ENCODE results near the gene OGFOD3. TPM values are rescaled to one million over a fixed set of nuclear protein-coding genes. Genes with fewer than 3 reads are reported as not detected.
"Not testable (repeated sequence)": the region's sequence is repeated elsewhere in the genome, so short reads cannot be mapped to it uniquely, and the experiment has no call there.

Gene OGFOD3
- total RNA-seq, 2 experiments from 2014 or later, result 24.4 to 27.4 TPM

- Mint-ChIP-seq H3K4me1 (peaks cover 7% of the 10 kb centered on the region), H3K36me3 (no peaks in the 10 kb centered on the region), H3K27me3 (peaks cover 11% of the 10 kb centered on the region), H3K27ac (no peak overlapping the region), H3K4me3 (no peak overlapping the region), H3K9me3 (no peaks in the 10 kb centered on the region)
- DNase-seq (no peak), ATAC-seq (ENCODE audit: low read depth) (no peak)
- POLR2A ChIA-PET, result no interaction called here
Measured at GRCh38 chr17:82348434-82348833, 70.0 kb downstream of the OGFOD3 start.

- H3K27me3 Mint-ChIP-seq, result peaks cover 11% of the 10 kb centered on the region
- H3K4me3 Mint-ChIP-seq; H3K9me3 Mint-ChIP-seq; H3K36me3 Mint-ChIP-seq; H3K4me1 Mint-ChIP-seq; ATAC-seq (ENCODE audit: low read depth); POLR2A ChIA-PET; DNase-seq; H3K27ac Mint-ChIP-seq: not testable (repeated sequence)
Measured at GRCh38 chr17:82347994-82348393, 70.4 kb downstream of the OGFOD3 start.

GRCh38 chr17:82346342-82347300 lies 71.8 kb downstream of the OGFOD3 start:
- Mint-ChIP-seq H3K27ac (no peak overlapping the region), H3K27me3 (peaks cover 11% of the 10 kb centered on the region), H3K4me3 (no peak overlapping the region), H3K4me1 (peaks cover 5% of the 10 kb centered on the region), H3K9me3 (no peaks in the 10 kb centered on the region), H3K36me3 (no peaks in the 10 kb centered on the region)
- POLR2A ChIA-PET, result interaction anchor here (0.5 kb wide), 1 partner anchor 71 kb away, joined by 3 read pairs; no protein-coding TSS in a partner anchor
- DNase-seq (no peak), ATAC-seq (ENCODE audit: low read depth) (no peak)

GRCh38 chr17:82345151-82345976 lies 73.0 kb downstream of the OGFOD3 start:
- Mint-ChIP-seq H3K27ac (no peak overlapping the region), H3K27me3 (peaks cover 11% of the 10 kb centered on the region), H3K36me3 (no peaks in the 10 kb centered on the region), H3K4me1 (peaks cover 5% of the 10 kb centered on the region), H3K9me3 (peaks cover 2% of the 10 kb centered on the region), H3K4me3 (no peak overlapping the region)
- ATAC-seq (ENCODE audit: low read depth) (no peak), DNase-seq (no peak)
- POLR2A ChIA-PET, result no interaction called here

- Mint-ChIP-seq H3K4me3 (no peak overlapping the region), H3K36me3 (no peaks in the 10 kb centered on the region), H3K4me1 (peaks cover 5% of the 10 kb centered on the region), H3K9me3 (peaks cover 2% of the 10 kb centered on the region), H3K27me3 (peaks cover 8% of the 10 kb centered on the region), H3K27ac (no peak overlapping the region)
- POLR2A ChIA-PET, result no interaction called here
- ATAC-seq (ENCODE audit: low read depth) (no peak), DNase-seq (no peak)
Measured at GRCh38 chr17:82344175-82344907, 74.0 kb downstream of the OGFOD3 start.

- no peak overlapping the region for H3K27ac Mint-ChIP-seq
- no peaks in the 10 kb centered on the region for H3K36me3 Mint-ChIP-seq
- POLR2A ChIA-PET, result interaction anchor here (0.6 kb wide), 1 partner anchor 461 kb away, joined by 3 read pairs; no protein-coding TSS in a partner anchor
- H3K4me1 Mint-ChIP-seq, result peaks cover 5% of the 10 kb centered on the region
- H3K27me3 Mint-ChIP-seq, result peaks cover 4% of the 10 kb centered on the region
- H3K4me3 Mint-ChIP-seq, result no peak overlapping the region
- ATAC-seq (ENCODE audit: low read depth), result no peak
- peaks cover 2% of the 10 kb centered on the region for H3K9me3 Mint-ChIP-seq
- DNase-seq, result no peak
Measured at GRCh38 chr17:82343560-82343959, 74.8 kb downstream of the OGFOD3 start.

- Mint-ChIP-seq H3K36me3 (no peaks in the 10 kb centered on the region), H3K4me1 (peaks cover 5% of the 10 kb centered on the region), H3K9me3 (peaks cover 2% of the 10 kb centered on the region), H3K27ac (no peak overlapping the region), H3K4me3 (no peak overlapping the region), H3K27me3 (peaks cover 6% of the 10 kb centered on the region)
- POLR2A ChIA-PET, result no interaction called here
- DNase-seq (no peak), ATAC-seq (ENCODE audit: low read depth) (no peak)
Measured at GRCh38 chr17:82342361-82343079, 75.9 kb downstream of the OGFOD3 start.

- Mint-ChIP-seq H3K4me1 (peaks cover 9% of the 10 kb centered on the region), H3K9me3 (peaks cover 2% of the 10 kb centered on the region), H3K36me3 (no peaks in the 10 kb centered on the region), H3K4me3 (no peak overlapping the region), H3K27me3 (peaks cover 4% of the 10 kb centered on the region), H3K27ac (no peak overlapping the region)
- POLR2A ChIA-PET, result interaction anchor here (0.7 kb wide), 1 partner anchor 521 kb away, joined by 3 read pairs; no protein-coding TSS in a partner anchor
- ATAC-seq (ENCODE audit: low read depth) (no peak), DNase-seq (no peak)
Measured at GRCh38 chr17:82339634-82340580, 78.5 kb downstream of the OGFOD3 start.

Other genes starting within 250 kb of the OGFOD3 start
- 10 to 100 TPM; 79.5 to 81.7 TPM for gene CCDC57, start 205.7 kb downstream of the OGFOD3 start, total RNA-seq
- 100 to 1,000 TPM; 195 to 211 TPM for gene SLC16A3, start 189.5 kb downstream of the OGFOD3 start, total RNA-seq
- 100 to 1,000 TPM; 135 to 140 TPM for gene CSNK1D, start 144.9 kb downstream of the OGFOD3 start, total RNA-seq
- gene CD7, start 101.0 kb downstream of the OGFOD3 start, total RNA-seq, result 100 to 1,000 TPM; 286 to 320 TPM
- gene SECTM1, start 84.8 kb downstream of the OGFOD3 start, total RNA-seq, result 1 to 10 TPM in 1 of 2 experiments, under 1 TPM in 1; 0.86 to 1.0 TPM
- not detected for gene TEX19, start 59.3 kb downstream of the OGFOD3 start, total RNA-seq
- gene UTS2R, start 46.8 kb downstream of the OGFOD3 start, total RNA-seq, result not detected
- gene HEXD, start 239 bp downstream of the OGFOD3 start, total RNA-seq, result 10 to 100 TPM; 84.1 to 84.8 TPM
- 100 to 1,000 TPM; 301 to 323 TPM for gene CYBC1, start 32.2 kb upstream of the OGFOD3 start, total RNA-seq
- 100 to 1,000 TPM; 106 to 121 TPM for gene NARF, start 40.2 kb upstream of the OGFOD3 start, total RNA-seq
- 10 to 100 TPM; 59.6 to 60.8 TPM for gene FOXK2, start 101.1 kb upstream of the OGFOD3 start, total RNA-seq
- gene WDR45B, start 229.9 kb upstream of the OGFOD3 start, total RNA-seq, result 10 to 100 TPM; 56.9 to 61.5 TPM

Data from activated naive CD8-positive, alpha-beta T cell treated with anti-CD3 and anti-CD28 coated beads, Interleukin-2, amount 10 ng/mL, durations not matched to agents 7 days and 5 days (primary cell).